ENCODE data around the gene SNX25.

Gene SNX25

DNA sequence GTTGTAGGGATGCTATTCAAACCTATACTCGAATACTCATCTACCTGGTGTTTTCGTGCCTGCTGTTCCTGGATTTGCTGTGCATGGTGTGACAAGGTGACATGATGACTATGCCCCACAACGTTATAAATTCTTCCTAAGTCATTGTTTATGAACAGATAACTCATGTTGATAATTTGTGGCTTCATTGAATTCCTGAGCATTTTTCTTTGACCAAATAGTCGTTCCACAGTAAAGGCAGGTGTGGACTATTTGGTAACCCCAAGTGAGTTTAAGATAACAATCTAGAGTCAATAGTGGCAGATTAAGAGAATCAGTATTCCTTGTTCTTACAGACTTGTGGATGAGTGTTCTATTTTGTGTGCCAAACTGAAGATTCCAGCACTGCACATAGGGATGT, 59.9 kb downstream of the SNX25 start:
- FAIRE-seq = no peak

DNA sequence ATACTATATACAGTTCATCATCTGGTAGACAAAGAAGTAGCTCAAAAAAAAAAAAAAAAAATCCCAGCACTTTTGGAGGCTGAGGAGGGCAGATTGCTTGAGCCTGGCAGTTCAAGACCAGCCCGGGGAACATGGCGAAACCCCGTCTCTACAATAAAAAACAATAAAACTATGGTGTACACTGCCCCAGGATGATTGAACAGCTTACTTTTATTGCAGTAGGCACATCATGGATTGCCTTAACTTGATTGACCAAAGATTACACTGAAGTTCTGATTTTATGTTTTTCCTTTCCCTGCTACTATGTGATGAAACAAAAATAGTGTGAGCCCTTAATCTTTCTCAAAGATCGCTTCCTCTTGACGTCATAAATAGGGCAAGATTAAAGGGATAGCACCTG, 60.6 kb downstream of the SNX25 start:
- no peak for FAIRE-seq

GRCh38 chr4:185270885-185271284, 61.5 kb downstream of the SNX25 start:
- no peak for FAIRE-seq

GRCh38 chr4:185272245-185272644, 62.8 kb downstream of the SNX25 start:
- no peak for FAIRE-seq

- FAIRE-seq = peak; percentile 24
These were observed 66.1 kb downstream of the SNX25 start for GRCh38 chr4:185275501-185275900.

DNA sequence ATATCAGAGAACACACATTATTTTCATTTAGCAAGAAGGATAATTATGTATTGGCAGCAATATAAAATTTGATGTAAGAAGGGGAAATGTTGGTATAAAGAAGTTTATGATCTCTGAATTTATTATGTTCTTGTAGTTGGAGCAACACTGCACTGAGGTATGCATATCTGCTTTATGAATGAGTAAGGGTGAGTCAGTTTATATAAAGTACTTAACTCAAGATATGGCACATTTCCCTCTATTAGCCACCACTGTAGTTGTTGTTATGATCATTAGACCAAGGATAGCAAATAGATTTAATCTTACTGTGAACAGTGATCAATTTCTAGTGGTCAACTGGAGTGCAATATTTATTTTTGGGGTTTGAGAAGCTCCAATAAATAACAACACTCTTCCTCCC, 66.6 kb downstream of the SNX25 start:
- FAIRE-seq = peak; percentile 38

DNA sequence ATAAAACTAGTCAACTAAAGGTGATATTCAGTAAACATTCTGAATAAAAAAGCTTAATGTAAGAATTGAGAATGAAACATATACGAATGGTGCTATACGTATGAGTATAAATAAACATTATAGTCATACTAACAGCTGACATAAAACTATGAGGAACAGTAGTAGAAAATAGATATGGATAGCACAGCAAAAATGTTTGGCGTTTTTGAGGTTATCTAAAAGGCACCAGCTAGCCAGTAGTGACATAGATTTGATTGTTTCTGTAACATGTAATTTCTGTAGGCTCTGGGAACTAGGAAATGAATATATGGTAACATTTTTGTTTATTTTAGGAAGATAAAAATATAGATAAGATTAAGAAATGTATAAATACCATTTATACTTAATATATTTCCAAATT, 69.3 kb downstream of the SNX25 start:
- FAIRE-seq = no peak

GRCh38 chr4:185280608-185281007, 71.2 kb downstream of the SNX25 start:
- no peak for FAIRE-seq

GRCh38 chr4:185282968-185283367, 73.6 kb downstream of the SNX25 start:
- no peak for FAIRE-seq

- FAIRE-seq = peak; percentile 98
These were observed 74.3 kb downstream of the SNX25 start for GRCh38 chr4:185283723-185284122.

- FAIRE-seq = no peak
These were observed 76.4 kb downstream of the SNX25 start for GRCh38 chr4:185285632-185286393.

DNA sequence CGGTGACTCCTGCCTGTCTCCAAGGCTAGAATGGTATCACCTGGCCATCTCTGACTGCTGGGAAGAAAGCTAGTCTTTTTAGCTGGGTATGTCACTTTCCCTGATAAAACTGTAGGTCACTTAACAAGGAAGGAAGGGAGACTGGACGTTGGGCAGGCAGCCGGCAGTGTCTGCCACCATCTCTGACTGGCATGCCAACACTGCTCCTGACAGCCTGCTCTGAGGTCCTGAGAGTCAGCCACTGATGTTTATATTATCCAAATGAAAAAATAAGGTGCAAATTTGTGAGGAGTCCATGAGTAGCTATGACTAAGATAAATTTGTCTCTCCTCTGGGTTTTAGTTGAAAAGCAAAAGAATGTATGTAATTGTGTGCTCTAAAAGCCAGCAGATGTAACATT, 77.2 kb downstream of the SNX25 start:
- no peak for FAIRE-seq

- no peak for FAIRE-seq
These were observed 77.6 kb downstream of the SNX25 start for GRCh38 chr4:185287031-185287430.

- FAIRE-seq = no peak
These were observed 80.7 kb downstream of the SNX25 start for GRCh38 chr4:185290018-185290607.

DNA sequence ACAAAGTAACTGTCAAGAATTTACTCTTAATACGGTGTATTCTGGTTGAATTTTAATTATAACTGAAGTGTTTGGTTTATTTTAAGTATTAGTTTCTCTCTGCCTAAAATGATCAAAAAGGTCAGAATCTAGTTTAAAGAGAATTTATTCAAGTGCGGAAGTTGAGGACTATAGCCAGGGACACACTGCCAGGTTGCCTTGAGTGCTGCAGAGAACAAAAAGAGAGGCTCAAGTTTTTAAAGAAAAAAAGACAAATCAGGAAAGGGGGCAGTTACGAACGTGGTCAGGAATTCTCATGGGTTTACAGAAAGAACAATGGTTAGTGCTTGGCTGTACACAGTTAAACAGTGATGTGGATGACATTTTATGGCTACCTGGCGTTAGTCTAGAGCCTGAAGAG, 81.3 kb downstream of the SNX25 start:
- FAIRE-seq = no peak

- no peak for FAIRE-seq
These were observed 83.8 kb downstream of the SNX25 start for GRCh38 chr4:185293202-185293601.

DNA sequence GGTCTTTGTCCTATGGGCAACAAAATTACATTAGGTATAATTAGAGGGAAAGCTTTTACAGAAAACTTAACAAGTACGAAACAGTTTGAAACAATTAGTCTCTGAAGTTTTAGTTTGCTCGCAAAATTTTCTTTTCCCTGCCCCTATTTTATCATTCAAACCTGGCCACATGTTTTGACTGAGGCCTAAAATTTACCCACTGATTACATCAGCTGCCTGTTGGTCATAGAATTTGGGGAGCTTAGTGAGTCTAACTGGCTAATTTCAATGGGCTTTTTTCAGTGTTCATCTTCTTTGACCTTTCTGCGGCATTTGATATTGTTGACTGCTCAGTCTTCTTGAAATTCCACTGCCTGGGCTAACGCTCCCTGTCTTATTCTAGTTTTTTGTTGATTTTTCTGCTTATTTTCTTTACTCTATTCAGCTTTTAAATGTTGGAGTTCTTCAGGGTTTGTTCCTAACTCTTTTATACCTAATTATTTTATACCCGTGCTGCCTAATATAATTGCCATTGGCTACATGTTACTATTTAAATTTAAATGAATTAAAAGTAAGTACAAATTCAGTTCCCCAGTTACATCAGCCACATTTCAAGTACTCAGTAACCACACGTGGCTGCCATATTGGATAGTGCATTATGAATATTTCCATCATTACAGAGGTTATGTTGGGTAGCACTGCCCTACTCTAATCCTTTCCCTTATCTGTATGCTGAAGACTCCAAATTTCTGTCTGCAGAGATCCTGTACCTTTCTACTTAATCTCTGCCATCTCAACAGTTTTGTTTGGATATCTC, 87.5 kb downstream of the SNX25 start:
- FAIRE-seq = no peak

DNA sequence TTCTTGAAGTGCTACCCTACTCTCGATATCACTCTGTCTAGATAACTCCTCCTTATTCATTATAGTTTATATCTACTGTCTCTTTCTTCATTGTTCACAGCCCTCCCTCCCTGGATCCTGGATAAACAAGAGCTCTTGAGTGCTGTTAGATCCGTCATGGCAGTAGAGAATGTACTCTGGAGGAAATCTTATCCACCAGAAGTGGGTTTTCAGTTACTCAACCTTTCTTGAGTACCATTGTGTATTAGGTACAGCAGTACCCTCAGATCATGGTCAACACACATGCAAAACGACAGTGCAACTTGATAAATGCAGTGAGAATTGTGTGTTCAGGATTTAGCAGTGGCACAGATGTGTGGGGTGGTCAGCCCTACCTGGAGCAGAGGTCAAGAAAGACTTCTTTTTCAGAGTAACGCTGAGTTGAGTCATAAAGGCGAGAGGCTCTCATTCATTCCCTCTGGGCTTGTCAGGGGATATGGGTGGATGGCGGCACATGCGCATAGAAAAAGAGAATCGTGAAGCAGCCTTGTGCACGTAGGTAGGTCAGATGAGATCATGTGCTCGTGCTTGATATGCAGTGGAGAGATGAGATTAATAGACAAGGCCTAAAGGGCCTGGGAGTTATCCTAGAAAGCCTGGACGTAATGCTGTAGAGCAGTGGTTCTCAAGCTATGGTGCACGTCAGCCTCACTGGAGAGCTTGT, 89.5 kb downstream of the SNX25 start:
- FAIRE-seq = no peak

DNA sequence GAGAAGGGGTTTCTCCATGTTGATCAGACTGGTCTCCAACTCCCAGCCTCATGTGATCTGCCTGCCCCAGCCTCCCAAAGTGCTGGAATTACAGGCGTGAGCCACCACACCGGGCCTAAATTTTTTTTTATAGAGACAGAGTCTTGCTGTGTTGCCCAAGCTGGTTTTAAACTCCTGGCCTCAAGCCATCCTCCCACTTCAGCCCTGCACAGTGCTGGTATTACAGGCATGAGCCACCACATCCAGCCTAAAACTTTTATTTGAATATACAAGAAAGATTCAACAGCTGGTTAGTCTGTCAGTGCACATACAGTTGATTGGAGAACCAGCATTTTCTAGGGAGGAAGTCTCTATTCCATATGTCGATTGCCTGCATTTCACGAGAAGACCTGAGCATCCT, 95.1 kb downstream of the SNX25 start:
- FAIRE-seq = no peak

- no peak for FAIRE-seq
These were observed 95.7 kb downstream of the SNX25 start for GRCh38 chr4:185304944-185305690.

DNA sequence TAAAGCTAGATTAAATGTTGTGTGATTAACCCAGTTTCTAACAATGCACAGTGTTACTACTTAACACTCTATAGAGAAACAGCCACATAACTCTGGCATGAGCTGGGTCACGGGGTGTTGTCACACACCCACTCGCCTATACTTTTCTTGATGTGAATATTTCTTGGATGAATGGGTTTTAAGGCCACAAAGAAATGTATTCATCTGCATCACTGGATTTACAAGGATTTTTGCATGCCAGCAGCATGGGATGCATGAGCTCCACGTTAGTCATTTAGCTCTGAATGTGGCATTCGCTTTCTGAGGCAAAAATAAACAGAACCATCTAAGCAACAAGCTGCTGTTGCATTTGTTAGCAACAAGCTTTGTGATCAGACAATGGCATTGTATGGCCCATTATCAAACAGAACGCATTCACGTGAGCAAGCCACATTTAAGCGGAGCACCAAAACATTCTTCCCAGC, 96.6 kb downstream of the SNX25 start:
- no peak for FAIRE-seq

- FAIRE-seq = no peak
These were observed 97.9 kb downstream of the SNX25 start for GRCh38 chr4:185307136-185307950.

Measured in islet of Langerhans (tissue), 1 donor.